Pulmonary artery endothelial cell (primary cell): Measurements from ENCODE around the gene RRN3. TPM values are rescaled to one million over a fixed set of nuclear protein-coding genes. Genes with fewer than 3 reads are reported as not detected.
"Not testable (repeated sequence)": the region's sequence is repeated elsewhere in the genome, so short reads cannot be mapped to it uniquely, and the experiment has no call there.

Experiments
- DNase-seq: peaks from one replicate; pipeline ENCODE4 v3.0.0-alpha.2; 2011; ENCODE audit warnings: low read depth, low spot score
- total RNA-seq: library from RNA; depleted of rRNA; stranded (reverse); fragments of >200 nt; gene quantifications from 2 replicates; pipeline ENCODE4 v1.2.3, GENCODE V29; 2014

Gene RRN3
- total RNA-seq, 1 donor from 2014 or later, result 37.0 TPM

DNA sequence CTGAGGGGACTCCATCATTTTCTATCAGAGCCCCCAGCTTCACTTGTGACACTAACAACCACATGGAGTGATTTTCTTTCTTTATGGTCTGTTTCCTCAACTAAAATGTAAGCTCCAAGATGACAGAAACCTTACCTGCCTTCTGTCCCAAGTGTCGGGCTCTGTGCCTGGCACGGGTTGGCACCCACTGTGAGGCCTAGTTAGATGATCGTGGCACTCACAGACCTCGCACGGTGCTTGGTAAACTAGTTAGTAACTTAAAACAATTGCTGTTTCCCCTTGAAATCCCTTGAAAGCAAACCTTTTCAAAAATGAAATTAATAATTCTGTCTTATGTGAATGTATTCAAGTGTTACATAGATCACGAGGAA lies 65.7 kb downstream of the RRN3 start:
- not testable (repeated sequence) for DNase-seq

DNA sequence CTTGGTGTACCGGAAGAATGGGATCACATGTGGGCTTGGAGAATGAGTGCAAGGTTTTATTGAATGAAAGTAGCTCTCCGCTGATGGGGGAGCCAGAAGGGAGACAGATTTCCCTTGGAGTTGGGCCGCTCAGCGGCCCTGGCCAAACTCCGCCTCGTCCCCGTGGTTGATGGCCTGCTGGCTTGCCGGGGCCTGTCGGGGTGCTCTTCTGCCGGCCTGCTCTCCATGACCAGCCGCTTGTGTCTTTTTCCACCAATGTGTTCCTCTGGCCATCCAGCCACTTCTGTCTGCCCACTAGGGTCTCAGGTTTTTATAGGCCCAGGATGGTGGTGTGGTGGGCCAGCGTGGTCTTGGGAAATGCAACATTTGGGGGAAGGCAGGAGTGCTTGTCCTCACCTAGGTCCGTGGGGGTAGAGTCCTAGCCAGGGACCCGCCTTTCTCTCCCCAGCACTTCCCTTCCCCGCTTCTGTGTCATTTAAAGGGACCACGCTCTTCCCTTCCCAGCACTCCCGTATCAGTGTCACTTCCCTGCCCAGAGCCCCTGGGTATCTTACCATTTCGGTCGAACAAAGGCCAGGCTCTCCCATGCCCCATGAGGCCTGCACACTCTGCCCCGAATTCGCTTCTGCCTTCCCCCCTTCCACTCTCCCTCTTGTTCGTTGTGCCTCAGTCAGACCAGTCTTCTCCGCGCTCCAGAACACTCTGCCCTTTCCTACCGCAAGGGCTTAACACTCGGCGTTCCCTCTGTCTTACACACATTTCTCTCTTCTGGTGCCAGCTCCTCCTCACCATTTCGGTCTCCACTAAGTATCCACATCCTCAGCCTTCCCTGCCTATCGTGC lies 66.3 kb downstream of the RRN3 start:
- DNase-seq, result not testable (repeated sequence)

DNA sequence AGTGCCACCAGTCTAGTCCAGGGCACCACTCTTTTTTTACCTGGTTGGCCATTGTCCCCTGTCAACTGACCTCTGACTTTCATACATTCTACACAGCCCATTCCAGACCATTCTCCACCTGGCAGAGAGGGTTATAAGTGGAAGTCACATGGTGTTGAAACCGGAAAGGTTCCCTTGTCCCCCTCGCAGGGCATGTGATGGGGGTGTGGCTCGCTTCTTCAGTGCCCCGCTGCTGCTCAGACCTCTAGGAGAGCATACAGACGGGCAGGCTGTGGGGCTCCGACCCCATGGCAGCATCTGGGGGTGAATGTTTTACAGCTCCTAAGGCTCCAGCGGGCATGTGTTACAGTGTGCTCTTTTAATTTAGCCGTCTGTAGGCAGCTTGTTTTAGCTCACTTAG lies 67.0 kb downstream of the RRN3 start:
- DNase-seq, result not testable (repeated sequence)

DNA sequence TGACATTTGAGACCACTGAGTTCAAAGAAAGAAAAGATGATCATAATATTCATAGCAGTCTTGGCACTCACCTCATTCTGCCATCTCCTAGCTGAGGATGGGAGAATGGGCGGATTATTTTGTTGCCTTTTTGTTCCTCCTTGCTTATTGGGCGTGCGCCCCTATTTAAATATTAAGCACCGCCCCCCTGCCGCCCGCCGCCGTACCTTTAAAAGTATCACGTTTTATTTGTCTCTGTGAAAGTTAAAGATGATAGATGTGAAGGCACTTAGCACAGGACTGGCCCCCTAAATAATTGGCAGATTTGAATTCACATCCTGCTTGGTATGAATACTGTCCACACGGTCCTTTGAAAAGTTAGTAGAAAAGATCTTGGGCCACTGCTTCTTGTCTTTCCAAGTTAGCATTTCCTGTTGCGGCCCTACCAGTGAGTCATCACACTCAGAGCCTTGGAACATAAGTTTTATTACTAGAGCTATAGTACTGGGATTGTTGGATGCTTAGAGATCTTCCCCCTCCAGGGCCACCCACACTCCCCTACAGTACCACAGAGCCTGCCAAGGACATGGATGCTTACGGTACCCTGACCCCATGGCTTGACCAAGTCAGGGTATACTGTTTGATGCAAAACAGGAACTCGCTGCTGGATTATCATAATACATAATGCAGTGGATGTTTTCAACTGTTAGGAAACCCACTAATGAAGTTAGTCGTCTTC lies 68.7 kb downstream of the RRN3 start:
- DNase-seq, result not testable (repeated sequence)

DNA sequence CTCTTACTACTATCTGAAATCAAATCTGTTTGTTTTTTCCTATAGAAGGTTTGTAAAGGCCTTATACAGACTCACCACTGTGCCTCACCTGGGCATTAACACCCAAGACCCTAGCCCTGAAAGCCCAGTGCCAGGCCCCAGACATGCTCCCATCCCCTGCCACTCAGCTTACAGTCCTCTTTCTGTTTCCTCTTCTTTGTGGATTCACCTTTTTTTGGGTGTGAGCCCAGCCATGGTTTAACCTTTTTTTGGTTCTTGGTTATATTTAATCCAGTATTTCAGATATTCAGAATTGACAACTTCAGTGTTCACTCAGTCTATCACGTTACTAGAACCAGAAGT lies 69.2 kb downstream of the RRN3 start:
- DNase-seq, result not testable (repeated sequence)

DNA sequence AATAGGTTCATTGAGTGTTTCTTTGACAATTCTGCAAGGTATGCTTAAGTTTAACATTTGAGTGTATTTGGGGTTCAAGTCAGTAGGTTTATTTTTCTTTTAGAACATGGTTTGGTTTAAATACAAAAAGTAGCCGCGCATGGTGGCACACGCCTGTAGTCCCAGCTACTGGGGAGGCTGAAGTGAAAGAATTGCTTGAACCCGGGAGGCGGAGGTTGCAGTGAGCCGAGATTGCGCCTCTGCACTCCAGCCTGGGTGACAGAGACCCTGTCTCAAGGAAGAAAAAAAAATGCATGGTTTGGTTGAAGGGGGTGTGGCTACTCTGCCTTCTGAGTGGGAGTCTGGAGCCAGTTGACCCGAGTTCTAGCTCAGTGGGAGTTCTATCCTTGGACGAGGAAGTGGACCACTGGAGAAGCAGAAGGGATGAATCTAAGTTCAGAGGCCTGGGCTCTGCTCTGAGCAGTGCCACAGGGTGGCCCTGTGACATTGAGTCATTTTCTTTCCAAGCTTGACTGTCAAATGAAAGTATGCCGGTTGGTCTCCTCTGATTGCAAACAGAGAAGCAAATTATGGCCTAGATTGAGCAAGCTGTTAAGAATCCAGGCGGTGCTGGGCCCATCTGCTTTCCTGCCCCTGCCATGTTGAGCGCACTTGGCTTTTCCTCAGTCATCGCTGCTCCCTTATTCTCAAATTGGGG lies 70.5 kb downstream of the RRN3 start:
- DNase-seq, result not testable (repeated sequence)

DNA sequence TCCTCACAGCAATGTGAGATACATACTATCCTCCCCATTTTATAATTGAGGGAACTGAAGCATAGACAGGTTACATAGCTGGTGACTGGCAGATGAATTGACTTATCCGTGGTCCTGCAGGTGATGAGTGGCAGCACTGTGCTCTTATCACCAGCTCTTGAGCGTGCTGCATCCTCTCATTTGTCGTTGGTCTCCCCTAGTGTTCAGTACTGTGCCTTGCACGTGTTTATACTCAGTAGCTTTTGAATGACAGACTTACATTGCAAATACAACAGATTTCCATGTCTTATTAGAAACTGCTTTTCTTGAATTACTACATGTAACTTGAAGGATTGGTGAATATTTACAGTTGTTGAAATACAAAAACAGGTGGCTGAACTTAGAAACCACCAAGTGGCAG lies 71.9 kb downstream of the RRN3 start:
- peak; percentile 19 for DNase-seq

DNA sequence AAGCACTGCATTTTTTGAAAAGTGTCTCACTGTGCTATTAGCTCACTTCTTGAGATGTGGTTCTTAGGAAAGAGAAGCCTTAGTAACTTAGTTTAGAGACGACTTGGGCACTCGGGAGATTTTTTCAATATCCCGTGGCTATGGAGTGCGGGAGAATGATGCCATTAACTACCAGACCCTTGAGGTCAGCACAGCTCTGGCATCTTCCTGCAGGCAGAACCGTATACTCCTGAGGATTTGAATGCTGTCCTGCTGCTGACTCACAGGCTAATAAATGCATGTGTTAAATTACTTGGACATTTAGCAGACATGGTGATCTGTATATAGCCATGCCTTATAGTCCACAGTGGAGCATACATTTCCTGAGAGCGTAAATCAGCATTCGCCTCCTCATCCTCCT lies 72.6 kb downstream of the RRN3 start:
- not testable (repeated sequence) for DNase-seq

DNA sequence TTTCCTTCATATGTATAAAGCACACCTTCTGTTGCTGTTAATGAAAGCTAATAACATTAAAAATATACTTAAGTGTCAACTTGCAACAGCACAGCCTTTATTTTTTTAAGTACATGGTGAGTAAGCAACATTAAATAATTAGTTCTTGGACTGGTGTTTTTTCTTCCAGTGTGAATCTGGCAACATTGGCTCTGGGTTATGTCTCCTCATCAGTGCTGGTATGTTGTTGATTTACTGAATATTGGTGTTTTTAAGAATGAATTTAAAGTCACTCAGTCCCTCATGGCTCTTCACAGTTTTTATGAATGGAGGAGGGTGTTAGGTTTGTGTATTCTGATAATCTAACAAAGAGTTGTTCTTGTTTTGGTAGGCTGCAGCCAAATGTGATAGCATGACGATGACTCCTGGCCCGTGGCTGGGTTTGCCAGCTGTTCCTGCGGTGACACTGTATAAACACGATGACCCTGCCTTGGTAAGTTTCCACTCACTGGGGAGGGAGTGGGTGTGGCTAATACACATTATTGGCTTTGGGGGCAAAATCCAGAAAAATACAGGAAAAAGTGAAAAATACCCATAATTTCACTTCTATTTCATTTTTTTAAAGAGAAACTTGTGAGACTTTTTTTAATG lies 77.0 kb downstream of the RRN3 start:
- peak; percentile 63 for DNase-seq

DNA sequence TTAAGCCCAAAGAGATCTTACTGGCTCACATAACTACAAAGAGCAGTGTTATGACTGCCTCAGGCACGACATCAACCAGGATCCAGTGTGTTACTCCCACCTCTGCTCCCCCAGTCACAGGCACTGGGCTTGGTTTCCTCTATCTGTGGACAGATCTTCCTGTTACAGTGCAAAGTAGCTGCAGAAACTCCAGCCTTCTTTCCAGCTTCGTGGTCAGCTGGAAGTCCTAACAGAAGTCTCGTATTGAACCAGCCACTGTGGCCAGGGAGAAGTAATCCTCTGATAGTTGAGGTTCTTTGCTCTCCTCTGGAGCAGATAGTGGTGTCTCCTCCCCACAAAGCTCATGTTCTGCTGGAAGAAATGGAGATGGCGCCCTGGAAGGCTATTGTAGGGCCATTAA lies 77.7 kb downstream of the RRN3 start:
- not testable (repeated sequence) for DNase-seq

DNA sequence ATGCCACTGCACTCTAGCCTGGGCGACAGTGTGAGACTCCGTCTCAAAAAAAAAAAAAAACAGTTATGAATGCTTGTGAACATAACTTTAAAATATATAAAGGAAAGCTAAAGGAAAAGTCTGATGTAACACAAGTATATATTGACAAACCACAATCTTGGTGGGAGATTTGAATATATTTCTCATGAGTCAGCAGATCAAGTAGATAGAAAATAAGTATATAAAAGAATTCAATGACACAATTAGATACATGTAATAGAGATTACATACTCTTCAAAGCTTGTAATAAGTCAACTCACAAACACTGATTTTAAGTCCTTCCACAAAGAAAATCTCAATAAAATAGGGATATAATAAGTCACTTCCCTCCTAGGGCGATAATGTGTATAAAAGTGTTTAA lies 78.4 kb downstream of the RRN3 start:
- not testable (repeated sequence) for DNase-seq

DNA sequence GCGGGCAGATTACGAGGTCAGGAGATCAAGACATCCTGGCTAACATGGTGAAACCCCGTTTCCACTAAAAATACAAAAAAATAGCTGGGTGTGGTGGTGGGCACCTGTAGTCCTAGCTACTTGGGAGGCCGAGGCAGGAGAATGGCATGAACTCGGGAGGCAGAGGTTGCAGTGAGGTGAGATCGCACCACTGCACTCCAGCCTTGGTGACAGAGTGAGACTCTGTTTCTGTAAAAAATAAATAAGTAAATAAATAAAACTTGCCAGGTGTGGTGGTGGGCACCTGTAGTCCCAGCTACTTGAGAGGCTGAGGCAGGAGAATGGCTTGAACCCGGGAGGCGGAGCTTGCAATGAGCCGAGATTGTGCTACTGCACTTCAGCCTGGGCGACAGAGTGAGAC lies 81.1 kb downstream of the RRN3 start:
- not testable (repeated sequence) for DNase-seq

Other genes starting within 250 kb of the RRN3 start
- 15.1 and 25.6 TPM in 2 replicates for gene NPIPA1, start 156.8 kb downstream of the RRN3 start, total RNA-seq
- gene PDXDC1, start 119.2 kb downstream of the RRN3 start, total RNA-seq, result 77.4 and 79.2 TPM in 2 replicates
- 110 and 150 TPM in 2 replicates for gene NTAN1, start 38.2 kb downstream of the RRN3 start, total RNA-seq